K562 (cell line): ENCODE measurements around the gene RMP24.

Experiments used
- CBX3 ChIP-seq, 2 experiments: IDR thresholded peaks; 1 replicate in 1 of 2; 2 replicates in 1 of 2; pipeline ENCODE4 v1.6.1; 2012; ENCODE audit warnings: inconsistent platforms in 2 of 2, low read length in 2 of 2, borderline replicate concordance in 1 of 2, control low read depth in 1 of 2
- HDAC2 ChIP-seq: fragments of 450-650 bp; IDR thresholded peaks from 2 replicates; pipeline ENCODE4 v1.6.1; 2016; ENCODE audit warnings: mild to moderate bottlenecking
- KLF10 ChIP-seq: fragments of 250-450 bp; sonication (Bioruptor Pico); IDR thresholded peaks from 2 replicates; pipeline ENCODE4 v1.6.1; 2021; ENCODE audit warnings: matching md5 sums
- MEF2D ChIP-seq: conservative IDR thresholded peaks from 2 replicates; pipeline ENCODE4 v1.6.1; 2016; ENCODE audit warnings: low read depth, missing genetic modification characterization, missing compliant biosample characterization
- MTF1 ChIP-seq: fragments of 250-450 bp; sonication (Bioruptor Pico); IDR thresholded peaks from 2 replicates; pipeline ENCODE4 v1.9.0; 2021; ENCODE audit warnings: moderate library complexity, mild to moderate bottlenecking, inconsistent platforms, borderline replicate concordance
- NCOA4 ChIP-seq: fragments of 450-650 bp; IDR thresholded peaks from 2 replicates; pipeline ENCODE4 v1.6.1; 2018; ENCODE audit warnings: mild to moderate bottlenecking; ENCODE audit not compliant: partially characterized antibody
- RFX5 ChIP-seq: IDR thresholded peaks from 2 replicates; pipeline ENCODE4 v1.6.1; 2011; ENCODE audit warnings: low read depth, mild to moderate bottlenecking, improper control_type of control experiment, low read length
- SRF ChIP-seq, 2 experiments: fragments of 250-450, 450-650 bp in 1 of 2; sonication (Bioruptor Pico) in 1 of 2; sonication (generic) in 1 of 2; formaldehyde crosslinking; IDR thresholded peaks; 2 replicates each; pipeline versions ENCODE4 v1.5.0 to v1.5.1; 2020 to 2022; ENCODE audit warnings: mild to moderate bottlenecking in 1 of 2, missing genetic modification reagents in 1 of 2
- TGIF2 ChIP-seq: sonication (generic); formaldehyde crosslinking; IDR thresholded peaks from 2 replicates; pipeline ENCODE4 v1.8.1; 2022; ENCODE audit warnings: mild to moderate bottlenecking, missing genetic modification reagents, moderate library complexity
- ZNF644 ChIP-seq: fragments of 200-800 bp; sonication (Bioruptor generic); IDR thresholded peaks from 2 replicates; pipeline ENCODE4 v1.6.1; 2016; ENCODE audit warnings: low read depth, missing genetic modification characterization, missing compliant biosample characterization
- ZNF668 ChIP-seq: fragments of 250-450 bp; sonication (Bioruptor Pico); IDR thresholded peaks from 2 replicates; pipeline ENCODE4 v1.8.0; 2022; ENCODE audit warnings: mild to moderate bottlenecking, inconsistent platforms
- TF ChIP-seq, protein P1 (sequence below): fragments of 200-800 bp; sonication (Bioruptor generic); IDR thresholded peaks from 2 replicates; pipeline ENCODE4 v1.6.1; 2017; ENCODE audit warnings: missing genetic modification characterization, missing compliant biosample characterization
- TF ChIP-seq, protein P2 (sequence below): fragments of 450-650 bp; IDR thresholded peaks from 2 replicates; pipeline ENCODE4 v1.6.1; 2018; ENCODE audit warnings: mild to moderate bottlenecking, low read depth; ENCODE audit not compliant: partially characterized antibody
- TF ChIP-seq, protein P3 (sequence below): sonication (generic); formaldehyde crosslinking; IDR thresholded peaks from 2 replicates; pipeline ENCODE4 v1.8.1; 2023; ENCODE audit warnings: missing genetic modification reagents, mild to moderate bottlenecking, borderline replicate concordance
- TF ChIP-seq, protein P4 (sequence below): fragments of 450-650 bp; conservative IDR thresholded peaks from 2 replicates; pipeline ENCODE4 v1.6.1; 2016; ENCODE audit warnings: missing genetic modification characterization, low read depth, mild to moderate bottlenecking, missing compliant biosample characterization, moderate library complexity

The RMP24 gene

DNA sequence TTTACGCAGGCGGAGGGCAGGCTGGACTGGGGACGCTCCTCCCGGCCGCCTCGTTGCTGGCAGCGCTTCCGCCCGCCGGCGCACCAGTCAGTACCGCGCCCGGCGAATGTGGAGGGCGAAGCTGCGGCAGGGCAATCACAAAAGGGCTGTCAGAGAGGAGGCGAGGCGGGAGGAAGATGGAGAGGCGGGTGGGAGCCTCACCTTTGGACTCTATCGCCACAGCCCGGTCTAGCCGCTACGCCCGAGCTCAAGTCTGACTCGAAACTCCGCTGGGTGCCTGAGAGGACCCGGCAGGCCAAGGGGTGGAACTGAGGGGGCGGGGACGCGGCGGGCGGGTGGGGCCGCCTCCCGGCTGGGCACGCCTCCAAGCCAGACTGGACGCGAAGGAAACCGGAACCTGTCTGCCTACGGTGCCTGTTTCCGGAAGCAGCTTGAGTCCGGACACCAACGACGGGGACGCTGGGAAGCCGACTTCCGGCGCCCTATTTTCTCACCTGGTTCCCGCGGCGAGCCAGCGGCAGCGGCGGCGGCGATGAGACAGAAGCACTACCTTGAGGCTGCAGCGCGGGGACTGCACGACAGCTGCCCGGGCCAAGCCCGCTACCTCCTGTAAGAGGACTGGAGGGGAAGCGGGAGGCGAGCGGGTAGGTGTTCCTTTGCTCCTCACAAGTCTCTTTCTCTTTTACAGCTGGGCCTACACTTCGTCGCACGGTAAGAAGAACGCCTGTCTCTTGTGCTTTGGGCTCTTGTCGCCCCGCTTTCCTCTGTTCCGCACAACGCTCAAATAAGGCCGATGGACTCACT lies at the start of gene RMP24 (continued):
- TF ChIP-seq RFX5 (0 out of 2 replicates have a peak, but pooled peaks have one; percentile 24), NCOA4 (no peak), MTF1 (no peak), HDAC2 (no peak), MEF2D (tag) (no peak), CBX3 (IDR thresholded peaks at IDR 0.05; ENCODE audit: borderline replicate concordance in 1 of 2, low read length in 2 of 2) (peak in 1 of 2 experiments; percentile 89; a peak in 2 of 3 replicates), SRF (CRISPR knock-in tag; IDR thresholded peaks at IDR 0.05) (no peak), KLF10 (CRISPR knock-in tag) (no peak), TGIF2 (CRISPR knock-in tag) (no peak), ZNF668 (CRISPR knock-in tag) (no peak), ZNF644 (tag) (no peak)
- TF ChIP-seq, protein P1, sequence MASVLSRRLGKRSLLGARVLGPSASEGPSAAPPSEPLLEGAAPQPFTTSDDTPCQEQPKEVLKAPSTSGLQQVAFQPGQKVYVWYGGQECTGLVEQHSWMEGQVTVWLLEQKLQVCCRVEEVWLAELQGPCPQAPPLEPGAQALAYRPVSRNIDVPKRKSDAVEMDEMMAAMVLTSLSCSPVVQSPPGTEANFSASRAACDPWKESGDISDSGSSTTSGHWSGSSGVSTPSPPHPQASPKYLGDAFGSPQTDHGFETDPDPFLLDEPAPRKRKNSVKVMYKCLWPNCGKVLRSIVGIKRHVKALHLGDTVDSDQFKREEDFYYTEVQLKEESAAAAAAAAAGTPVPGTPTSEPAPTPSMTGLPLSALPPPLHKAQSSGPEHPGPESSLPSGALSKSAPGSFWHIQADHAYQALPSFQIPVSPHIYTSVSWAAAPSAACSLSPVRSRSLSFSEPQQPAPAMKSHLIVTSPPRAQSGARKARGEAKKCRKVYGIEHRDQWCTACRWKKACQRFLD (CRISPR knock-in tag): peak; percentile 86; the same call in 1 of the 2 replicates
- TF ChIP-seq, protein P2, sequence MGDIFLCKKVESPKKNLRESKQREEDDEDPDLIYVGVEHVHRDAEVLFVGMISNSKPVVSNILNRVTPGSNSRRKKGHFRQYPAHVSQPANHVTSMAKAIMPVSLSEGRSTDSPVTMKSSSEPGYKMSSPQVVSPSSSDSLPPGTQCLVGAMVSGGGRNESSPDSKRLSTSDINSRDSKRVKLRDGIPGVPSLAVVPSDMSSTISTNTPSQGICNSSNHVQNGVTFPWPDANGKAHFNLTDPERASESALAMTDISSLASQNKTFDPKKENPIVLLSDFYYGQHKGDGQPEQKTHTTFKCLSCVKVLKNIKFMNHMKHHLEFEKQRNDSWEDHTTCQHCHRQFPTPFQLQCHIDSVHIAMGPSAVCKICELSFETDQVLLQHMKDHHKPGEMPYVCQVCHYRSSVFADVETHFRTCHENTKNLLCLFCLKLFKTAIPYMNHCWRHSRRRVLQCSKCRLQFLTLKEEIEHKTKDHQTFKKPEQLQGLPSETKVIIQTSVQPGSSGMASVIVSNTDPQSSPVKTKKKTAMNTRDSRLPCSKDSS: no peak
- TF ChIP-seq, protein P3, sequence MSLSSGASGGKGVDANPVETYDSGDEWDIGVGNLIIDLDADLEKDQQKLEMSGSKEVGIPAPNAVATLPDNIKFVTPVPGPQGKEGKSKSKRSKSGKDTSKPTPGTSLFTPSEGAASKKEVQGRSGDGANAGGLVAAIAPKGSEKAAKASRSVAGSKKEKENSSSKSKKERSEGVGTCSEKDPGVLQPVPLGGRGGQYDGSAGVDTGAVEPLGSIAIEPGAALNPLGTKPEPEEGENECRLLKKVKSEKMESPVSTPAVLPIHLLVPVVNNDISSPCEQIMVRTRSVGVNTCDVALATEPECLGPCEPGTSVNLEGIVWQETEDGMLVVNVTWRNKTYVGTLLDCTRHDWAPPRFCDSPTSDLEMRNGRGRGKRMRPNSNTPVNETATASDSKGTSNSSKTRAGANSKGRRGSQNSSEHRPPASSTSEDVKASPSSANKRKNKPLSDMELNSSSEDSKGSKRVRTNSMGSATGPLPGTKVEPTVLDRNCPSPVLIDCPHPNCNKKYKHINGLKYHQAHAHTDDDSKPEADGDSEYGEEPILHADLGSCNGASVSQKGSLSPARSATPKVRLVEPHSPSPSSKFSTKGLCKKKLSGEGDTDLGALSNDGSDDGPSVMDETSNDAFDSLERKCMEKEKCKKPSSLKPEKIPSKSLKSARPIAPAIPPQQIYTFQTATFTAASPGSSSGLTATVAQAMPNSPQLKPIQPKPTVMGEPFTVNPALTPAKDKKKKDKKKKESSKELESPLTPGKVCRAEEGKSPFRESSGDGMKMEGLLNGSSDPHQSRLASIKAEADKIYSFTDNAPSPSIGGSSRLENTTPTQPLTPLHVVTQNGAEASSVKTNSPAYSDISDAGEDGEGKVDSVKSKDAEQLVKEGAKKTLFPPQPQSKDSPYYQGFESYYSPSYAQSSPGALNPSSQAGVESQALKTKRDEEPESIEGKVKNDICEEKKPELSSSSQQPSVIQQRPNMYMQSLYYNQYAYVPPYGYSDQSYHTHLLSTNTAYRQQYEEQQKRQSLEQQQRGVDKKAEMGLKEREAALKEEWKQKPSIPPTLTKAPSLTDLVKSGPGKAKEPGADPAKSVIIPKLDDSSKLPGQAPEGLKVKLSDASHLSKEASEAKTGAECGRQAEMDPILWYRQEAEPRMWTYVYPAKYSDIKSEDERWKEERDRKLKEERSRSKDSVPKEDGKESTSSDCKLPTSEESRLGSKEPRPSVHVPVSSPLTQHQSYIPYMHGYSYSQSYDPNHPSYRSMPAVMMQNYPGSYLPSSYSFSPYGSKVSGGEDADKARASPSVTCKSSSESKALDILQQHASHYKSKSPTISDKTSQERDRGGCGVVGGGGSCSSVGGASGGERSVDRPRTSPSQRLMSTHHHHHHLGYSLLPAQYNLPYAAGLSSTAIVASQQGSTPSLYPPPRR (CRISPR knock-in tag): peak; percentile 25; the same call in 1 of the 2 replicates
- TF ChIP-seq, protein P4, sequence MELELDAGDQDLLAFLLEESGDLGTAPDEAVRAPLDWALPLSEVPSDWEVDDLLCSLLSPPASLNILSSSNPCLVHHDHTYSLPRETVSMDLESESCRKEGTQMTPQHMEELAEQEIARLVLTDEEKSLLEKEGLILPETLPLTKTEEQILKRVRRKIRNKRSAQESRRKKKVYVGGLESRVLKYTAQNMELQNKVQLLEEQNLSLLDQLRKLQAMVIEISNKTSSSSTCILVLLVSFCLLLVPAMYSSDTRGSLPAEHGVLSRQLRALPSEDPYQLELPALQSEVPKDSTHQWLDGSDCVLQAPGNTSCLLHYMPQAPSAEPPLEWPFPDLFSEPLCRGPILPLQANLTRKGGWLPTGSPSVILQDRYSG (tag): no peak
